Stimulated activated CD8-positive, alpha-beta memory T cell treated with anti-CD3 and anti-CD28 coated beads, Interleukin-15, amount 100 ng/mL, for 4 hours (primary cell): ENCODE data around the gene UGT1A4.

Experiments
- DNase-seq, 2 donors: peaks; one replicate each; pipeline ENCODE4 v3.0.0-alpha.2; 2020; ENCODE audit warnings: low read depth in 2 of 2

Gene UGT1A4

GRCh38 chr2:233718552-233718951, at the start of gene UGT1A4:
TSS of gene UGT1A4 (plus strand) at chr2:233718736. CDS start at chr2:233718821, 85 bp downstream.
- no peak for DNase-seq

DNA sequence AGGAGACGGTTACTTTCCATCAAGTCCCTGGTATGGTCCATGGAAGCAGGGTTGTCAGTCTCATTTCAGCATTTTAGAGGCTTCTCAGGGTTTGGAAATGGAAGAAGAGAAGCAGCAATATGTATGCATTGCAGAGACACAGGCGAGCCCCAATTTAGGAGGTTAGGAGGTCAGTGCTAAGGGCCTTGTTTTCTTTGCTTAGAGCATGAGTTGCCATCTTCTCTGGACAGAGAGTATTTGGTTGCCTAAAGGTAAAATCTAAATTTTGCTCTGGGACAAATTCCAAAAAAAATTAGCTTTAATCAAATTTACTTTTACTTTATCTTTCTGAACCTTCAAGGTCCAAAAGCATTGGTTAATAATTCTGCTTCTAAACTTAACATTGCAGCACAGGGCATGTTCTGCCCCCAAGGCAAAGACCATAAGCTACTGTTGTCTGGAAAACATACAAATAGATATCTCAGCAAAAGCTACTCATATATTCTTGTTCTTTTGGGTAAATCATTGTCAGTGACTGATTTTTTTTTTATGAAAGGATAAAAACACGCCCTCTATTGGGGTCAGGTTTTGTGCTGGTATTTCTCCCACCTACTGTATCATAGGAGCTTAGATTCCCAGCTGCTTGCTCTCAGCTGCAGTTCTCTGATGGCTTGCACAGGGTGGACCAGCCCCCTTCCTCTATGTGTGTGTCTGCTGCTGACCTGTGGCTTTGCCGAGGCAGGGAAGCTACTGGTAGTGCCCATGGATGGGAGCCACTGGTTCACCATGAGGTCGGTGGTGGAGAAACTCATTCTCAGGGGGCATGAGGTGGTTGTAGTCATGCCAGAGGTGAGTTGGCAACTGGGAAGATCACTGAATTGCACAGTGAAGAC, 47.0 kb upstream of the UGT1A4 start, which contains the start of gene UGT1A9:
Gene UGT1A9 (plus strand): TSS at position 609 of the 872 bp plus-strand sequence. CDS start 37 bp downstream, at position 646.
- no peak for DNase-seq

GRCh38 chr2:233672886-233673285, 45.6 kb upstream of the UGT1A4 start:
- no peak for DNase-seq

DNA sequence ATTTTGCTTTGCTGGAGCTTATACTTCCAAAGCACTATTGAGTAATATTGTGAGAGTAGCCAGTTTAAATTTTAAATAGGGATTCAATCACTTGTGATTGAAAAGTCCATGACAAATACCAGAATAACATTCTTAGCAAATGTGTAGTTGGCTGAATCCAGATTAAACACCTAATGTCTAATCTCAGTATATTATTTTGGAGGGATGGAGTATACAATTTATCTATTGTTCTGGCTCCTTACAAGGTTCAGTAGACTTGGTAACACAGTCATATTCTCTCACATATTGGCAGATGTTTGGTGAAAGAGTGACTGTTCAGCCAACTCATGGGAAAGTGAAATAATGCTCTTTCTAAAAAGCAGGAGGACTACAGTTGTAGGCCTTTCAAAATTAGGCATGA, 44.6 kb upstream of the UGT1A4 start:
- no peak for DNase-seq

GRCh38 chr2:233674314-233674713, 44.2 kb upstream of the UGT1A4 start:
- DNase-seq: no peak

DNA sequence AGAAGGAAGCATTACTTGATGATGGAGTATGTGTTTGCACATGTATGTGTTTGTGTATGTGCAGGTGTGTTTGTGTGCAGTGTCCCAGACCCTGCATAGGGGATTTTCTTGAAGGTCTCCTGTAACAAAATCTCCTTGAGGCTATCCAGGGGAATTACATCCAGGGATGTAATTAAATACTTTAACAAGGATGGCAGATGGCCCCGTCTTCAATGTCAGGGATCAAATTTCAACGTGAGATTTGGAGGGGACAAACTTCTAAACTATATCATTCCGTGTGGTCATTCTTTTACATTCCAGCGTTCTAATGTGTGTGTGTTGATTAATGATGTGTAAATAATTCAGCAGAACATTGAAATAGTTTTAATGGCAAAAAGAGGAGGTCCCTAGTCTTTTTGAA, 43.5 kb upstream of the UGT1A4 start:
- no peak for DNase-seq

DNA sequence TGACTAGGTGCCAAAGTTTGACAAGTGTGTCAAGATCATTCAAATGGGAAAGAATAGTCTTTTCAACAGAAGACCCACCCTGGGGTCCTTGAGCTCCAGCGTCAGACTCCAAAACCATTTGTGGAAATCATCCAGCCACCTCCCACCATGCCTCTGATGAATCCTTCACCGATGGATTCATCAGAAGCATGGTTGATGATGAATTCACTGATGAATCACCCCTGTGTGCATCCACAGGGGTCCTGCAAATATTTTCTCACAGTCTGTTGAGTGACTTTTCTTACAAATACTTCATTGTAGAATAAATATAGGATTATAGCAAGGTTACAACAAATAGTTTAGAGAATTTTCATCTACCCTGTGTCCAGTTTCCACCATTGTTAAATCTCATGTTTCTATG, 42.5 kb upstream of the UGT1A4 start:
- DNase-seq: no peak

- no peak for DNase-seq
These were observed 39.3 kb upstream of the UGT1A4 start for GRCh38 chr2:233679196-233679595.

GRCh38 chr2:233680361-233681045, 38.0 kb upstream of the UGT1A4 start:
- no peak for DNase-seq

- no peak for DNase-seq
These were observed 36.9 kb upstream of the UGT1A4 start, which contains the start of gene UGT1A7 for GRCh38 chr2:233681521-233682099. TSS of gene UGT1A7 (plus strand) at chr2:233681901. CDS start at chr2:233681938, 37 bp downstream.

- no peak for DNase-seq
These were observed 33.9 kb upstream of the UGT1A4 start for GRCh38 chr2:233684640-233685039.

DNA sequence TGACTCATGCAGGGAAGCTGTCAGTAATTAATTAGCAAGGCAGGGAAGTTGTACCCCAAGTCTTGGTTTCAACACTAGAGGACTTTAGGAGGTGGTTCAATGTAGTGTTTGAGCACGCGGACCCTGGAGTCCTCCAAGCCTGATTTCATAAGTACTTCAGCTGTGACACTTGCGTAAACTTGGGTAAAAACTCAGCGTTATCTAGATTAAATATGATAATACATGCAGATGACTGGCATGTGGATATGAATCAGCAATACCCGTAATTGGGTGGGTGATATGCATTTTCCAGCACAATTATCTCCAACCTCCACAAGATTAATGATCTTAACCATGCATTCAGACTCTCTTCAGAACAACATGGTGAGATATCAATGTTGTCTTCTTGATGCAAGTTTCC, 31.6 kb upstream of the UGT1A4 start:
- DNase-seq: no peak

GRCh38 chr2:233688341-233688740, 30.2 kb upstream of the UGT1A4 start:
- no peak for DNase-seq

- no peak for DNase-seq
These were observed 29.5 kb upstream of the UGT1A4 start for GRCh38 chr2:233689031-233689430.

DNA sequence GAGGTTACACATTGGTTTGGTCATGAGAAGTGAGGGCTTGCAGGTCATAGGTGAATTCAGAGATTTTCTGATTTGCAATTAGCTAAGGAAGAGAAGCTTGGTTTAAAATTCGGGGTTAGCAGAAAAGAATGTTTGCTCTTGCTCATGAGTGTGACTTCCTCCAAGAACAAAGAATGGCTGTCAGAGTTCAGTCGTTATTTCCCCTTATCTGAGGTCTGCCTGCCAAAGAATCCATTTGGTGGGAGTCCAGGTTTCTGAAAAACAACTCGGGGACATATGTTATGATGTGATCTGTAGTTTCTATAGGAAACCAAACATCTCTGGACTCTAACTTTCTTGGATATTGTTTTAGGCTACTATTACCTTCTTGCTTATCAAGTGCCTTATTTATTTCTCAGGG, 29.0 kb upstream of the UGT1A4 start:
- DNase-seq: no peak

DNA sequence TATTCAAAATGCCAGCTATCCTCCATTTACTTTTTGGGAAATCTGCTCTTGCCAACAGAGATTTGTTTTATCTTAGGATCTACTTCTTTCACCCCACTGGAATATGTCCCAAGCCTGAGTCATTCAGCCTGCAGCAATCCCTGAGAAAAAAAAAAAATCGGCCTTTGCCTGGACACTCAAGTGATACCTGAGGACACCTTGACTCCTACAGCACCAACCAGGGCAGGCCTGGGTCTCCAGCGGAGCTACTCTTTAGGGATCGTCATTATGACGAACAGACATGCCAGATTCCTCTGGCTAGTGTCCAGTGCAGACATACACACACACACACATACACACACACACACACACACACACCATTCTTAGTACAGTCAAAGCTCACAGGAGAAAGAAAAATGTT, 28.1 kb upstream of the UGT1A4 start:
- no peak for DNase-seq

DNA sequence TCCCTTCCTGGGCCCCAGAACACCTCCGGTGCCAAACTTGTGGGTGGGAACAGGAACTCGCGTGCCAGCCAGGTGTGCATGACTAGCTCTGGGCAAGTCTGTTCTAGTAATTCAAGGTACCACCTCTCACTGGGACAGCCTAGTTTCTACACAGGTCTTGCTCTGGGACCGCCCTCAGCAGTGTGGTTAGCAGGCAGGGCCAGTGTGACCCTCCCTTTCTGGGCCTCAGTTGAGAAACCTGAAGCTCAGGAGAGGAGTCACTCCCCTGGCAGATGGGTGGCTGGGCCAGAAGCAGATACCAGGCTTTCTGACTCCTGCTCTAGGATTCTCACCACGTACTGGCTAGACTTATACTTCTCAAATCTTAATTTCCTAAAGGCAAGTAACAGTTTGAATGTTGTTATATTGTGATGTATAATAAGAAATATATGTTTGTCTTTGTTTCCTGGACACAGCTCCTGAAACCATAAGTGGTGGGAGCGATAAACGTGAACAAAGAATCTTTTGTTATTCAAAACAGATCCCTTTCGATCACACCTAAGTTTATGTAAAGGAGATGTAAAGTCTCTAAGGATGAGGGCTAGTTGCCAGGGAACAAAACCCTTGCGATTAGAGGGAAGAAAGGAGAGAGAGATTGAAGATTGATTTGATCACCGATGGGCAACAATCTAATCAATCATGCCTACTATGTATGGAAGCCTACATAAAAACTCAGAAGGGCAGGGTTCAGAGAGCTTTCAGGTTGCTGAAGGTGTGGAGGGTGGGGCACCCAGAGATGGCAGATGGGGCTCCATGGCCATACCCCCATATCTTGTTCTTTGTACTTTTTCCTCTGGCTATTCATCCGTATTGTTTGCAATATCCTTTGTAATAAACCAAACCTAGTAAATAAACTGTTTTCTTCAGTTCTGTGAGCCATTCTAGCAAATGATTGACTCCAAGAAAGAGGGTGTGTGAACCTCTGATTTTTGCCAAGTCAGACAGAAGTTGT, 26.8 kb upstream of the UGT1A4 start:
- no peak for DNase-seq

- DNase-seq: no peak
These were observed 25.9 kb upstream of the UGT1A4 start, which contains the start of gene UGT1A6 for GRCh38 chr2:233692648-233693047. TSS of gene UGT1A6 (plus strand) at chr2:233692890. CDS start at chr2:233693005, 115 bp downstream.

DNA sequence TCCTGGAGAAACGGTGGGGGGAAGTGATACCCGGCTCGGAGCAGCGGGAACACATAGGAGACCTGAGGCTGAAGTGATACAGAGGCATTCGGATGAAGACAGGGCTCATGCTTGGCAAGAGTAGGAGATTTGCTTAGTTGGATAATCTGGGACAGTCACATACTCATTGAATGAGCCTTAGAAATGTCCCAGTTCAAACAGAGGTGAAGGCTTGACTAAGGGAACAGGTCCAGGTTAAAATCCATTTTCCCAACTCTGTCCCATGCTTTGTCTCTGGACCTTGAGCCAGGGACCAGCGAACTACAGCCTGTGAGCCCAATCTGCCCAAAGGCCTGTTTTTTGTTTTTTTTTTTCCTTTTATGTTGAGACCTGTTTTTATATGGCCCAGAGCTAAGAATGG, 24.6 kb upstream of the UGT1A4 start:
- DNase-seq: no peak

GRCh38 chr2:233698740-233699139, 19.8 kb upstream of the UGT1A4 start:
- DNase-seq: no peak

DNA sequence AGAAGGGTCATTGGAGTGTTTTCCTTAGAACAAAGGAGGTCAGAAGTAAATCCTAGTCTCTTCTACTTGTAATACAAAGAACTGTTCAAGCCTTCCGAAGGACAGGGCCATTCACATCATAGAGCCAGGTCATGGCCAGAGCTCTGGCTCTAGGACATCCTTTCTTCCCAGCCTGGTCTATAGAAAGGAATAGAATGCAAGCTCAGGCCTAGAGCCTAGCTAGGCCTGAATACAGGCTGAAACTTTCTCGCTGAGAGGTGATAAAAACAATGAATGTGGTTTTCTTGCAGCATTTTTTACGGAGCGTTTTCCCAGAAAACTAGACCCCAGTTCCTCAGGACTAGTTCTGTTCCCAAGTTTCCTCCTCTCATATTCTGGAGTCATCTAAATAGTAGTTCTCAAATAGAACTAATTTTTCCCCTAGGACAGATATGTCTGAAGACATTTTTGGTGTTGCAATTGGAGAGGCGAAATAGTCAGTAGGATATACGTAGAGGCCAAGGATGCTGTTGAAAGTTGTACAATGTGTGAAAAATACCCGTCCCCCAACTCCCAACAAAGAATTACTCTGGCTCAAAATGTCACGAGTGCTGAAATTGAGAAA, 19.0 kb upstream of the UGT1A4 start:
- no peak for DNase-seq
